Small intestine (tissue), 7 donors: ENCODE measurements around the gene IP6K3. TPM values are rescaled to one million over a fixed set of nuclear protein-coding genes. Genes with fewer than 3 reads are reported as not detected.
A peak's percentile ranks its signal among the peaks of the same experiment; 100 is the strongest.

Experiments used
- DNase-seq, 2 donors: peaks; one replicate each; pipeline versions ENCODE4 v3.0.0 to v3.0.0-alpha.2; 2013
- FAIRE-seq: peaks from 2 replicates; lab custom pipeline; 2012; peaks lifted over from hg19 to GRCh38; lab: Jason Lieb, UNC
- H3K27ac ChIP-seq, 3 donors: one replicate each; pipeline ENCODE4 v1.5.1; 2013; ENCODE audit warnings: low read length in 2 of 3, mild to moderate bottlenecking in 2 of 3, control low read depth in 1 of 3, inconsistent platforms in 1 of 3, low read depth in 1 of 3, moderate library complexity in 1 of 3
- H3K27me3 ChIP-seq, 3 donors: one replicate each; pipeline ENCODE4 v1.6.1; 2013; ENCODE audit warnings: low read length in 3 of 3, inconsistent platforms in 1 of 3; ENCODE audit not compliant: control insufficient read depth in 3 of 3, insufficient read depth in 3 of 3
- H3K36me3 ChIP-seq, 3 donors: one replicate each; pipeline ENCODE4 v1.6.1; 2013; ENCODE audit warnings: low read length in 3 of 3, inconsistent platforms in 1 of 3, low read depth in 1 of 3, mild to moderate bottlenecking in 1 of 3, moderate library complexity in 1 of 3; ENCODE audit not compliant: control insufficient read depth in 3 of 3, insufficient read depth in 2 of 3
- H3K4me1 ChIP-seq, 3 donors: one replicate each; pipeline ENCODE4 v1.6.1; 2013; ENCODE audit warnings: low read length in 2 of 3, inconsistent platforms in 1 of 3, low read depth in 1 of 3, mild to moderate bottlenecking in 1 of 3, moderate library complexity in 1 of 3; ENCODE audit not compliant: control insufficient read depth in 3 of 3, insufficient read depth in 2 of 3
- H3K4me3 ChIP-seq, 3 donors: one replicate each; pipeline ENCODE4 v1.5.1; 2013; ENCODE audit warnings: low read length in 3 of 3, control low read depth in 1 of 3, inconsistent platforms in 1 of 3, low read depth in 1 of 3, mild to moderate bottlenecking in 1 of 3, moderate library complexity in 1 of 3
- H3K9me3 ChIP-seq, 2 donors: one replicate each; pipeline ENCODE4 v1.6.1; 2013; ENCODE audit warnings: low read depth in 1 of 2, low read length in 1 of 2; ENCODE audit not compliant: control insufficient read depth in 2 of 2, insufficient read depth in 1 of 2
- WGBS, 3 donors: extraction: QIAGEN DNeasy Blood & Tissue Kit; methylation state at CpG; one replicate each; pipeline ENCODE4 v1.1.7; 2013; 5-methylcytosine and 5-hydroxymethylcytosine counted together
- polyA plus RNA-seq, 4 donors: library from polyadenylated mRNA; stranded (reverse) in 3 of 4; unstranded in 1 of 4; fragments of 200-250 nt in 3 of 4; fragments of 120-200 nt in 1 of 4; gene quantifications; one replicate each; pipeline versions ENCODE4 v1.2.1 to v1.2.3, GENCODE V29; 2013
- donor health status: healthy with polysubstance abuse.
- donor health status: control.
- donor health status: control.
- donor health status: Bipolar disorder and iron deficiency.
- donor health status: healthy.

Gene IP6K3
- polyA plus RNA-seq, 4 donors: 0.35 to 1.0 (median 0.72) TPM

DNA sequence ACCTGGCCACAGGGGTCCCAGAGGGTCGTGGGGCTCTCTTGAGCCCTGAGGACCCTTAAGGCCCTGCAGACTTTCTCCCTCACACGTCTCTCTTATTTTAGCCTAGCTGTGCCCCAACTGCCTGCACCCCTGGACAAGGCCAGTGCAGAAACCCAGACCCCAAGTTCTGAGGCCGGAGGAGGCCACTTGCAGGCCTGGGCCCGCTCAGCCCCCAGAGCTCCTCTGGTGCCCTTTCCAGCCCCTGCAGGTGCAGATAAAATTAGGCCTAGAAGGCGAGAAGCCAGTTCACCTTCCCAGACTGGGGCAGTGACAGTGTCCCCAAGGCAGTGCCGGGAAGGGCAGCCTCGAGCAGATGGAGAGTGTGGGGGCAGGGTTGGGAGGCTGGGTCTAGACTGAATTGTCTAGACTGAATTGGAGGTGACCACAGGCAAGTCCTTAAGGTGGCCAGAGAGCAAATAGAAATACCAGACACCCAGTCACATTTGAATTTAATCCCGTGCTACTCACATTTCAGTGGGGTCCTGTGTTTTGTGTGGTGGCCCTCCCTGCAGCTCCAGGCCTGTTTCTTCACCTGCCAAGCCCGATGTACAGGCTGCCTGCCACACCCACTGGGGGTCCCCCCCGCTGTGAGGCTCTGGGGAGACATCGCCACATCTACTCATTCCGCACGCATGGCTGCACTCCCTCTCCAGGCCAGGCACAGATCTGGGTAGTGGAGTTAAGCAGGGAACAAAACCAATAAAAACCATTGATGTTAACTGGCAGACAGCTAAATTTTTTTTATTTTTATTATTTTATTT lies 8.6 kb upstream of the IP6K3 start:
- H3K36me3 ChIP-seq: no peaks in the 10 kb centered on the region
- H3K4me3 ChIP-seq: no peak overlapping the region
- H3K4me1 ChIP-seq: peaks cover 0 to 19% (median 0%) of the 10 kb centered on the region in 3 donors
- no peaks in the 10 kb centered on the region for H3K9me3 ChIP-seq
- H3K27ac ChIP-seq: no peak overlapping the region
- H3K27me3 ChIP-seq: no peaks in the 10 kb centered on the region
- FAIRE-seq (no peak), DNase-seq (no peak)
- WGBS, 3 donors: 80 to 85% (median 81%) methylated on average over 13 of the region's 13 CpGs

DNA sequence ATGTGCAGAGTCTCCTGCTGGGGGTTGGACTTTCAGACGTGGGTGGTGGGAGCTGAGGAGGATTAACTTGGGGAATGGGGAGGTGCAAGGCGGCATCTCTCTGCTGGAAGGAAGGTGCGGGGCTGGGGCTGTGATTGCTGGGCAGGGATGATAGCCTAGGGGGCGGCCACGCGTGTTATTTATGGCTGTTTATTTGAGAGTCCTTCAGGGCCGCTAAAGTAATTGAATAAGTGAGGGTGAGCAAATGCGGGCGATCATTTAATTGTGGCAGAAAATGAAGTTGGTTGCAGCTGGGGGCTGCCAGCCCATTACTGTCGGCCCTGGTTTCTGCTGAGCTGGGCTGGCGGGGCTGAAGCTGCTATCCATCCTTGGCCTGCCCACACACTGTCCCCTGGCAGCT lies 7.5 kb upstream of the IP6K3 start:
- 82 to 84% (median 82%) methylated on average over 11 of the region's 11 CpGs for WGBS, 3 donors
- FAIRE-seq (no peak), DNase-seq (no peak)
- Histone ChIP-seq H3K9me3 (no peaks in the 10 kb centered on the region), H3K4me1 (peaks cover 0 to 19% (median 0%) of the 10 kb centered on the region in 3 donors), H3K27ac (no peak overlapping the region), H3K36me3 (no peaks in the 10 kb centered on the region), H3K4me3 (no peak overlapping the region), H3K27me3 (no peaks in the 10 kb centered on the region)

DNA sequence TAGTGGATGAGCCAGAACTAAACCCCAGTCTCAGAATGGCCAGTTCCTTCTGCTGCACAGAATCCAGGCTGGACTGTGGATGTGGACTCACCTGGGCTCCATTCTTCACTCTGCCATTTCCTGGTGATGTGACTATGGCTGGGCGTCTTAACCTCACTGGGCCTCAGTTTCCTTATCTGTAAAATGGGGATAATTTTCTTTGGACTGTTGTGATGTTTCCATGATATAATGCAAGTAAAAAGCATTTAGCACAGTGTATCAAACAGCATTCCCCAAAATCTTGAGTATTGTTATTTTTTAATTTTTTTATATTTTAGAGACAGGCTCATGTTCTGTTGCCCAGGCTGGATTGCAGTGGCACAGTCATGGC lies 5.9 kb upstream of the IP6K3 start:
- Histone ChIP-seq H3K9me3 (no peaks in the 10 kb centered on the region), H3K4me3 (no peak overlapping the region), H3K27ac (no peak overlapping the region), H3K4me1 (peaks cover 0 to 19% (median 0%) of the 10 kb centered on the region in 3 donors), H3K27me3 (no peaks in the 10 kb centered on the region), H3K36me3 (no peaks in the 10 kb centered on the region)
- FAIRE-seq: no peak
- 93 to 100% (median 95%) methylated on average over 1 of the region's 1 CpG for WGBS, 3 donors
- no peak for DNase-seq

DNA sequence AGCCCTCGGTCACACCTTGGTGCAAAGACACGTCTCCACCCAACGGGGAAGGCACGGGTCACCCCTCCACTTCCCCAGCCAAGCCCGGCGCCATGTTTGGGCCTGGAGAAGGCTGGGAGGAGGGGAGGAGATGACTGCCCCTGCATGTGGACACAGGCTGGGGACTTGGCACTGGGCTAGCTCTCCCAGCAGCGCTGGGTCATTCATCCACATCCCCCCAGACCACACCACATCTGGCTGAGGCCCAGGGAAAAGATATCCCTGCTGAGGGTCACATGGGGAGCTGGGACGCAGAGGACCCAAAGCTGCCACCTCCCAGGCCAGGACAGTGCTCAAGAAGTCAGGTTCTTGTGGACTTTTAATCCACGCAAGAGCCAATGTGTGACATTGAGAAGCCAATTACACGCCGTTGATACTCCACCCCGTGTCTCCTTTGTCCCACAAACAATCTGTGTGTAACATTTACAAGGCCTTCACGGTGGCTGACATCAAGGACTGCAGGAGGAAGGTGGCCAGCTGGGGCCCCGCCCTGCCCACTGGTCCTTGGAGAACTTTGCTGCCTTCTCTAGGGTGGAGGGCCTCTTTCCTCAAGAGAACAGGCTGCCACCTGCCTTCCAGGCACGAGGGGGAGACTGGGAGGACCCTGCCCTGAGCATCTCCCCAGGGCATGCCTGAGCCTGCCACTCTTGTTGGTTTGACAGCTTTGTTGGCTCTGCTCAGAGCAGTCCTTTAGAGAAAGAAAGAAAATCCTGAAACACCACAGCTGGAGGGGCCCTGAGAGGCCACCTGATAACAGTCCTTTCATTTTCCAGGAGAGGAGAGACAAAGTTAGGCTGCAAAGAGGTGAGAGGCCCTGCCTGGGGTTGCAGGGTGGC lies 5.3 kb upstream of the IP6K3 start:
- no peak overlapping the region for H3K4me3 ChIP-seq
- DNase-seq: peak; percentile 25 to 79
- 58 to 71% (median 60%) methylated on average over 15 of the region's 15 CpGs for WGBS, 3 donors
- H3K27ac ChIP-seq: peak overlapping the region in 1 of 3 donors; percentile 47
- no peaks in the 10 kb centered on the region for H3K9me3 ChIP-seq
- H3K36me3 ChIP-seq: no peaks in the 10 kb centered on the region
- no peak for FAIRE-seq
- H3K4me1 ChIP-seq: peaks cover 0 to 19% (median 0%) of the 10 kb centered on the region in 3 donors
- peaks cover 0 to 2% (median 0%) of the 10 kb centered on the region in 3 donors for H3K27me3 ChIP-seq

DNA sequence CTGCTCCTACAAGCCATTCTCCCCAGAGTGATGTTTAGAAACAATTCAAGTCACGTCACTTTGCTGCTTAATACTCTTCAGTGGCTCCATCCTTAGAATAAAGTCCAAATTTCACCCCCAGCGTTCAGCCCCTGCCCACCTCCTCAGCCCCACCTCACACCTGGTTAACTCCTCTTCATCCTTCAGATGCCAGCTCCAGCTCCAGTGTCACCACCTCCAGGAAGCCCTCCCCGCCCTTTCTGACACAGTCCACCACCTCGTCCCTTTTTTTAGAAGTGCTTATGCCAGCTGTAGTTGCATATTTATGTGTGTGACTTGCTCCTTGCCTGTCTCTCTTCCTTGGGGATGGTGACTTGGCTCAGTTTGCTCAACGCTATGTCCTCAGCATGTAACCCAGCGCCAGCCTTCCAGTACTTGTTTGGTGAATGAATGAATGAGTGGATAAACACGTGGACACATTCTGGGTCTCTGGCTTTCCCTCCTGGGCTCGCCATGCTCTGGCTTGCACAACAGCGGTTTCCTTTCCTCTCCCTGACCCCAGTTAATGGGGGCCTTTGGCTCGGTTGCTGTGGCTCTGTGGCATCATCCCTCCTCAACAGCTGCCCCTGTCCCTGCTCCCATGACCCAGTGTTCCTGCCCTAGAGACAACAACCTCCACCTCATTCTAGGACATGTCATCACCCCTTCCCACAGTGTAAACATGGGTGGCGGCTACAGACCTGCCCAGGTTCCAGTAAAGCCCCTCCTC lies 3.7 kb upstream of the IP6K3 start:
- Histone ChIP-seq H3K9me3 (no peaks in the 10 kb centered on the region), H3K36me3 (no peaks in the 10 kb centered on the region), H3K27ac (peak overlapping the region in 1 of 3 donors; percentile 8), H3K4me3 (no peak overlapping the region), H3K27me3 (peaks cover 0 to 3% (median 0%) of the 10 kb centered on the region in 3 donors), H3K4me1 (peaks cover 0 to 34% (median 0%) of the 10 kb centered on the region in 3 donors)
- 62 to 73% (median 70%) methylated on average over 11 of the region's 11 CpGs for WGBS, 3 donors
- FAIRE-seq: no peak
- no peak for DNase-seq

DNA sequence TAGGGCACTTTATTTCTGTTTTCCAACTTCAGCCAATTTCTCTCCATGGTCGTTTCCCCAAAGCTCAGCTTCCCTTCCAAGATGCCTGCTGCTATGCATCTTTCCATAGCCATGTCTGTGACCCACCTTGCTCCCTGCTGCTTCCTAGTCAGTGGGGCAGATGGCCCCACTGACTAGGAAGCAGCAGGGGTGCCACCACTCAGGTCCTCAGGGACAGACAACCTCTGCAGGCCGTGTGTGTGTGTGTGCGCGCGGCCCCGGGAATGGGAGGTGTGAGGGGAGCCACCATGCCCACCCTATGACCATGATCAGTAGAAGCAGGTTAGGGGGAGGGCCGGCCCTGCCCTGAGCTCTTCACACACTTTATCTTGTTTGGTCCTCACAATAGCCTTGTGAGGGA lies 2.7 kb upstream of the IP6K3 start:
- no peak for FAIRE-seq
- WGBS, 3 donors: 83 to 87% (median 84%) methylated on average over 7 of the region's 7 CpGs

DNA sequence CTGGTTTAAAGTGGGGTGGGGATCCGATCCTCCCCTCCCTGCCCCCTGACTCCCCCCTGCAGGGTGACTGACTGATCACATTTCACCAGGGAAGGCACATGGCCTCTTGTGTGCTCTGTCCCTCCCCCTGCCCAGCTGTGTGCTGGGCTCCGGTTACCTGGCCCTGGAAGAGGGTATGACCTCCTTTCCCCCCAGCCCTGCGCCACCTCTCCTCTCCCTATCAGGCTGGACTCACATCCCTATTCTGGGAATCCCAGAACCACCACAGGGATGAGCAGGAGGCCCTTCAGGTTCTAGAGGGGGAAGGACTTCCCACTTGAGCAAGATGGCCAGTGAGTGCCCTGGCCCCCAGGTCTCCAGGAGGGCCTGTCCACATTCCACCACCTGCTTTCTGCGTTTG lies 2.1 kb upstream of the IP6K3 start:
- no peak overlapping the region for H3K4me3 ChIP-seq
- 83 to 86% (median 84%) methylated on average over 4 of the region's 4 CpGs for WGBS, 3 donors
- peaks cover 0 to 49% (median 0%) of the 10 kb centered on the region in 3 donors for H3K4me1 ChIP-seq
- H3K9me3 ChIP-seq: no peaks in the 10 kb centered on the region
- no peaks in the 10 kb centered on the region for H3K36me3 ChIP-seq
- no peak for FAIRE-seq
- DNase-seq: no peak
- H3K27ac ChIP-seq: no peak overlapping the region
- H3K27me3 ChIP-seq: peaks cover 0 to 3% (median 0%) of the 10 kb centered on the region in 3 donors

More for the DNA sequence above, 2.7 kb upstream of the IP6K3 start:
- Histone ChIP-seq H3K36me3 (no peaks in the 10 kb centered on the region), H3K9me3 (no peaks in the 10 kb centered on the region), H3K27ac (no peak overlapping the region), H3K4me1 (peaks cover 0 to 43% (median 0%) of the 10 kb centered on the region in 3 donors), H3K4me3 (no peak overlapping the region), H3K27me3 (peaks cover 0 to 3% (median 0%) of the 10 kb centered on the region in 3 donors)
- no peak for DNase-seq

DNA sequence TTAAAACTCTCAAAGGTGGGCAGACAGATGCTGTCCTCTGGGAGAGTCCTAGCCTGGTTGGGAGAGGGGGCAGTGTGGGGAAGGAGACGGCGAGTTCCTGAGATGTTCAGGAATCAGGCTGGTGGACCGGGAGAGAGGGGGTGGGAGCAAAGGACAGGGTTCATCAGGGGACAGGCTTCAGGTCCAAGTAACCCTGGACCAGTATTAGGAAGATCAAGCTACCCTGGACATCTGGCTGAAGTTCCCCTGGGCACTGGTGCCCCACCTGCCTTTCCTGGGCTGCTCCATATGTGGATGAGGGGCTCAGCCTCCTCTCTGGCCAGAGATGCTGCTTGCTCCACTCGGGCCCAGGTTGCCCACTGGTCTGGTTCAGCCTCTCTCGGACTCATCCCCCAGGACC lies 1.1 kb upstream of the IP6K3 start:
- Histone ChIP-seq H3K4me1 (peaks cover 0 to 56% (median 0%) of the 10 kb centered on the region in 3 donors), H3K4me3 (no peak overlapping the region), H3K9me3 (no peaks in the 10 kb centered on the region), H3K27ac (peak overlapping the region in 1 of 3 donors; percentile 86), H3K27me3 (peaks cover 0 to 3% (median 0%) of the 10 kb centered on the region in 3 donors), H3K36me3 (no peaks in the 10 kb centered on the region)
- FAIRE-seq: no peak
- no peak for DNase-seq
- WGBS, 3 donors: 92 to 96% (median 93%) methylated on average over 5 of the region's 5 CpGs
